ENCODE measurements around the gene BRIX1. TPM values are rescaled to one million over a fixed set of nuclear protein-coding genes. Genes with fewer than 3 reads are reported as not detected.
A peak's percentile ranks its signal among the peaks of the same experiment; 100 is the strongest.
"Not testable (repeated sequence)": the region's sequence is repeated elsewhere in the genome, so short reads cannot be mapped to it uniquely, and the experiment has no call there.

BRIX1 gene
- total and polyA plus RNA-seq, 12 donors, result 9.5 to 17.2 (median 14.9) TPM

- WGBS, 2 donors, result 84 to 88% methylated on average over 4 of the region's 4 CpGs
- no peak for ATAC-seq
- intact Hi-C loops (cut with DNase I), result loop anchor here in 1 of 10 donors (10.0 kb wide), 1 partner anchor 253 kb away; no protein-coding TSS in a partner anchor
- no peak for DNase-seq
- Histone ChIP-seq H3K4me1 (peaks cover 3 to 33% (median 27%) of the 10 kb centered on the region in 9 donors), H3K36me3 (peaks cover 0 to 55% (median 4%) of the 10 kb centered on the region in 9 donors), H3K27ac (no peak overlapping the region), H3K27me3 (no peaks in the 10 kb centered on the region), H3K4me3 (no peak overlapping the region), H3K9me3 (no peaks in the 10 kb centered on the region)
- no peak for TF ChIP-seq CTCF (IDR thresholded peaks at IDR 0.05)
Observed at GRCh38 chr5:34918025-34918424, 2.5 kb downstream of the BRIX1 start.

GRCh38 chr5:34919077-34919476 is 3.6 kb downstream of the BRIX1 start:
- no peak overlapping the region for H3K27ac ChIP-seq
- intact Hi-C loops (cut with DNase I), result loop anchor here in 1 of 10 donors (10.0 kb wide), 1 partner anchor 254 kb away; no protein-coding TSS in a partner anchor
- TF ChIP-seq CTCF (IDR thresholded peaks at IDR 0.05), result no peak

GRCh38 chr5:34923256-34923655 is 7.7 kb downstream of the BRIX1 start:
- peak overlapping the region in 1 of 10 donors; percentile 20 for H3K27ac ChIP-seq
- intact Hi-C loops (cut with DNase I); H3K4me3 ChIP-seq; ATAC-seq; H3K9me3 ChIP-seq; H3K27me3 ChIP-seq; DNase-seq: not testable (repeated sequence)
- peaks cover 0 to 89% (median 22%) of the 10 kb centered on the region in 9 donors for H3K36me3 ChIP-seq
- 92 to 95% methylated on average over 9 of the region's 9 CpGs for WGBS, 2 donors
- peaks cover 0 to 12% (median 0%) of the 10 kb centered on the region in 9 donors for H3K4me1 ChIP-seq

More at GRCh38 chr5:34919077-34919476, 3.6 kb downstream of the BRIX1 start:
- no peaks in the 10 kb centered on the region for H3K27me3 ChIP-seq
- no peak overlapping the region for H3K4me3 ChIP-seq
- 91 to 93% methylated on average over 4 of the region's 4 CpGs for WGBS, 2 donors
- DNase-seq (no peak), ATAC-seq (no peak)
- H3K36me3 ChIP-seq, result peaks cover 0 to 63% (median 13%) of the 10 kb centered on the region in 9 donors
- peaks cover 3 to 31% (median 24%) of the 10 kb centered on the region in 9 donors for H3K4me1 ChIP-seq
- no peaks in the 10 kb centered on the region for H3K9me3 ChIP-seq

- ATAC-seq (peak in 3 of 8 donors; percentile 59 to 83 (median 71)), DNase-seq (no peak)
- TF ChIP-seq CTCF (IDR thresholded peaks at IDR 0.05), result no peak
- Histone ChIP-seq H3K36me3 (peaks cover 0 to 83% (median 22%) of the 10 kb centered on the region in 9 donors), H3K9me3 (no peaks in the 10 kb centered on the region), H3K27ac (peak overlapping the region in 2 of 10 donors; percentile 1 to 20), H3K4me3 (no peak overlapping the region), H3K4me1 (peaks cover 0 to 19% (median 5%) of the 10 kb centered on the region in 9 donors), H3K27me3 (no peaks in the 10 kb centered on the region)
- 51 to 58% methylated on average over 3 of the region's 3 CpGs for WGBS, 2 donors
- intact Hi-C loops (cut with DNase I), result no loop called here
Observed at GRCh38 chr5:34923694-34924461, 8.4 kb downstream of the BRIX1 start.

- H3K27me3 ChIP-seq, result no peaks in the 10 kb centered on the region
- H3K27ac ChIP-seq, result peak overlapping the region in 1 of 10 donors; percentile 1
- peaks cover 0 to 78% (median 22%) of the 10 kb centered on the region in 9 donors for H3K36me3 ChIP-seq
- H3K9me3 ChIP-seq, result no peaks in the 10 kb centered on the region
- TF ChIP-seq CTCF (IDR thresholded peaks at IDR 0.05), result no peak
- peaks cover 0 to 20% (median 6%) of the 10 kb centered on the region in 9 donors for H3K4me1 ChIP-seq
- H3K4me3 ChIP-seq, result no peak overlapping the region
- DNase-seq (no peak), ATAC-seq (no peak)
- intact Hi-C loops (cut with DNase I), result no loop called here
Observed at GRCh38 chr5:34924462-34924765, 8.9 kb downstream of the BRIX1 start.
